A673 (cell line): ENCODE results near the gene FOXQ1. TPM values are rescaled to one million over a fixed set of nuclear protein-coding genes. Genes with fewer than 3 reads are reported as not detected.

Experiments
- BruUV-seq: library from RNA; stranded (reverse); fragments of 400-500 nt; replicated peaks from 2 replicates; lab custom pipeline; 2021; lab: Mats Ljungman, UMichigan
- CTCF ChIA-PET: fragments of 300-600 bp; sonication (Branson Sonifier 250); formaldehyde crosslinking; loops from one replicate; lab custom pipeline; 2022; ENCODE audit warnings: antibody characterized with exemption; lab: Charles Lee
- POLR2A ChIA-PET: fragments of 300-600 bp; sonication (Branson Sonifier 250); formaldehyde crosslinking; loops from one replicate; lab custom pipeline; 2022; ENCODE audit warnings: antibody characterized with exemption; ENCODE audit not compliant: low non-redundant PET; lab: Charles Lee
- DNase-seq: peaks from one replicate; pipeline ENCODE4 v3.0.0-alpha.2; 2015; ENCODE audit warnings: low spot score
- H3K27ac ChIP-seq: fragments of 200-600 bp; sonication (generic); 2 replicates; pipeline ENCODE4 v1.5.1; 2016; ENCODE audit warnings: mixed run types, low read depth, mild to moderate bottlenecking, mixed read lengths, antibody characterized with exemption, low read length; ENCODE audit not compliant: poor library complexity, severe bottlenecking
- H3K27me3 ChIP-seq: fragments of 200-600 bp; sonication (generic); replicated peaks from 2 replicates; pipeline ENCODE4 v1.6.1; 2017; ENCODE audit warnings: mixed run types, low read depth, mild to moderate bottlenecking, mixed read lengths, antibody characterized with exemption, low read length; ENCODE audit not compliant: insufficient read depth, poor library complexity
- H3K36me3 ChIP-seq: fragments of 200-600 bp; sonication (generic); 2 replicates; pipeline ENCODE4 v1.6.1; 2016; ENCODE audit warnings: mixed run types, mild to moderate bottlenecking, mixed read lengths, antibody characterized with exemption, low read length; ENCODE audit not compliant: insufficient read depth, poor library complexity, severe bottlenecking
- H3K4me1 ChIP-seq: fragments of 200-600 bp; sonication (generic); 2 replicates; pipeline ENCODE4 v1.6.1; 2017; ENCODE audit warnings: mixed run types, mild to moderate bottlenecking, mixed read lengths, antibody characterized with exemption, low read length; ENCODE audit not compliant: insufficient read depth, poor library complexity, severe bottlenecking
- H3K4me3 ChIP-seq: fragments of 200-600 bp; sonication (generic); 2 replicates; pipeline ENCODE4 v1.5.1; 2016; ENCODE audit warnings: low read depth, mixed run types, mild to moderate bottlenecking, mixed read lengths, low read length; ENCODE audit not compliant: poor library complexity, severe bottlenecking
- H3K9me3 ChIP-seq: fragments of 200-600 bp; sonication (generic); 2 replicates; pipeline ENCODE4 v1.6.1; 2016; ENCODE audit warnings: mixed run types, low read depth, mild to moderate bottlenecking, mixed read lengths, antibody characterized with exemption, low read length; ENCODE audit not compliant: poor library complexity, severe bottlenecking
- CTCF ChIP-seq: fragments of 300-800, 200-600 bp; sonication (generic); conservative IDR thresholded peaks from 2 replicates; pipeline ENCODE4 v1.5.1; 2017; ENCODE audit warnings: low read depth, mild to moderate bottlenecking, antibody characterized with exemption, low read length, moderate library complexity, mixed read lengths
- EZH2 ChIP-seq: fragments of 200-600 bp; sonication (generic); IDR thresholded peaks from 2 replicates; pipeline ENCODE4 v1.6.1; 2017; ENCODE audit warnings: borderline replicate concordance, low read depth, mild to moderate bottlenecking, mixed read lengths, antibody characterized with exemption, low read length; ENCODE audit not compliant: poor library complexity, severe bottlenecking
- intact Hi-C: fragments of 100-400 bp; cut with micrococcal nuclease; formaldehyde crosslinking; loops from one replicate; pipeline ENCODE4 v1.10.0; 2022; ENCODE audit not compliant: unreplicated experiment
- total RNA-seq: library from RNA; stranded (reverse); gene quantifications from 2 replicates; pipeline ENCODE4 v1.2.3, GENCODE V29; 2021

The FOXQ1 gene
- total RNA-seq, 1 experiment from 2014 or later: not detected

GRCh38 chr6:1322696-1323219, 10.9 kb downstream of the FOXQ1 start:
- H3K4me3 ChIP-seq: no peak overlapping the region
- ChIA-PET POLR2A (no interaction called here), CTCF (interaction anchor here (0.5 kb wide), 1 partner anchor 1469 kb away, joined by 3 read pairs; no protein-coding TSS in a partner anchor)
- no peak for TF ChIP-seq CTCF
- TF ChIP-seq EZH2: no peak
- no peak overlapping the region for H3K27ac ChIP-seq
- H3K4me1 ChIP-seq: no peaks in the 10 kb centered on the region
- DNase-seq: no peak
- BruUV-seq: no TSS peak
- no peaks in the 10 kb centered on the region for H3K9me3 ChIP-seq
- H3K27me3 ChIP-seq: peaks cover 4% of the 10 kb centered on the region
- intact Hi-C loops: no loop called here
- H3K36me3 ChIP-seq: no peaks in the 10 kb centered on the region

- TF ChIP-seq EZH2 (no peak), CTCF (no peak)
- POLR2A ChIA-PET: no interaction called here
- H3K27ac ChIP-seq: no peak overlapping the region
- H3K36me3 ChIP-seq: no peaks in the 10 kb centered on the region
- peaks cover 4% of the 10 kb centered on the region for H3K27me3 ChIP-seq
- BruUV-seq: no TSS peak
- H3K4me3 ChIP-seq: no peak overlapping the region
- CTCF ChIA-PET: no interaction called here
- H3K9me3 ChIP-seq: no peaks in the 10 kb centered on the region
- intact Hi-C loops: no loop called here
- DNase-seq: no peak
- H3K4me1 ChIP-seq: no peaks in the 10 kb centered on the region
Measured at GRCh38 chr6:1324936-1325335, 13.0 kb downstream of the FOXQ1 start.

- TF ChIP-seq EZH2 (no peak), CTCF (no peak)
- ChIA-PET POLR2A (no interaction called here), CTCF (no interaction called here)
- DNase-seq: peak; percentile 67
- no peaks in the 10 kb centered on the region for H3K36me3 ChIP-seq
- no peak overlapping the region for H3K27ac ChIP-seq
- intact Hi-C loops: no loop called here
- H3K4me3 ChIP-seq: no peak overlapping the region
- H3K4me1 ChIP-seq: no peaks in the 10 kb centered on the region
- H3K27me3 ChIP-seq: peaks cover 4% of the 10 kb centered on the region
- BruUV-seq: no TSS peak
- H3K9me3 ChIP-seq: no peaks in the 10 kb centered on the region
Measured at GRCh38 chr6:1325461-1326309, 13.8 kb downstream of the FOXQ1 start.
